ENCODE data around the gene POU2F2.

POU2F2 gene

GRCh38 chr19:42154471-42155323 lies 22.5 kb upstream of the POU2F2 start:
- Histone ChIP-seq H3K4me1 (ENCODE audit: control insufficient read depth in 1 of 2, insufficient read depth in 1 of 2, low read depth in 1 of 2, low read length in 1 of 2) (peaks cover 0 to 5% of the 10 kb centered on the region in 2 experiments), H3K36me3 (no peaks in the 10 kb centered on the region), H3K9me3 (no peaks in the 10 kb centered on the region), H3K27me3 (peaks cover 52% of the 10 kb centered on the region), H3K27ac (no peak overlapping the region), H3K4me3 (ENCODE audit: low read depth in 1 of 2, low read length in 1 of 2) (no peak overlapping the region)
- TF ChIP-seq, protein P1, sequence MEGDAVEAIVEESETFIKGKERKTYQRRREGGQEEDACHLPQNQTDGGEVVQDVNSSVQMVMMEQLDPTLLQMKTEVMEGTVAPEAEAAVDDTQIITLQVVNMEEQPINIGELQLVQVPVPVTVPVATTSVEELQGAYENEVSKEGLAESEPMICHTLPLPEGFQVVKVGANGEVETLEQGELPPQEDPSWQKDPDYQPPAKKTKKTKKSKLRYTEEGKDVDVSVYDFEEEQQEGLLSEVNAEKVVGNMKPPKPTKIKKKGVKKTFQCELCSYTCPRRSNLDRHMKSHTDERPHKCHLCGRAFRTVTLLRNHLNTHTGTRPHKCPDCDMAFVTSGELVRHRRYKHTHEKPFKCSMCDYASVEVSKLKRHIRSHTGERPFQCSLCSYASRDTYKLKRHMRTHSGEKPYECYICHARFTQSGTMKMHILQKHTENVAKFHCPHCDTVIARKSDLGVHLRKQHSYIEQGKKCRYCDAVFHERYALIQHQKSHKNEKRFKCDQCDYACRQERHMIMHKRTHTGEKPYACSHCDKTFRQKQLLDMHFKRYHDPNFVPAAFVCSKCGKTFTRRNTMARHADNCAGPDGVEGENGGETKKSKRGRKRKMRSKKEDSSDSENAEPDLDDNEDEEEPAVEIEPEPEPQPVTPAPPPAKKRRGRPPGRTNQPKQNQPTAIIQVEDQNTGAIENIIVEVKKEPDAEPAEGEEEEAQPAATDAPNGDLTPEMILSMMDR (IDR thresholded peaks at IDR 0.05): no peak

DNA sequence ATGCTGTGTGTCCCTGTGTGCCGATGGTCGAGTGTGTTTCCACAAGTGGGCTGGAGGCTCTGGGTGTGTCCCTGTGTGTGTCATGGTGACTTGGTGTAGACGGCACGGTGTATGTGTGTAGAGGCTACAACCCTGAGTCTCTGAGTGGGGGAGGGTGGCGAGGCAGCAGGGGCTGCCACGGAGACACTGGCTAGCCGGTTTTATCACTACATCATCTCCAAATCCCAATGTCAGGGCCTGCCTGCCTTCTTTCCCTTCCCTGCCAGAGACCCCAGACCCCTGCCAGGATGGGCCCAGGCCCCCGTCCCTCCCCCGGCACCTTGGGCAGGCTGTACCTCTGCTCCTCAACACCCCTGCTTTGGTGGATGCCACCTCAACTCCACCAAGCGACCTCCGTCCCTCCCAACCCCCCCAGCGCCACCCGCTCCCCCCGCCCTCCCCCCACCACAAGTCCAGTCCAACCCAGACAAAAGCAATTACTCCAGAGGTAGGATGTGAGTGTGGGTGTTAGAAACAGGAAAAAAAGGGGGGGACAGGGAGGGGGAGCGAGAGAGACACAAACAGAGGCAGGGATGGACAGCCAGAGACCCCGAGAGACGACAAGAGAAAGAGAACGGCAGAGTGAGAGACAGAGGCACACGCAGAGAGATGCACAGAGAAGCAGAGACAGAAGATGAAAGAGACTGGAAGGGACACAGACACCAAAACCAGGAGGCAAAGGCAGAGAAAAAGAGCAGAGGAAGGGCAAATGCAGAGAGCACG lies 21.6 kb upstream of the POU2F2 start:
- Histone ChIP-seq H3K36me3 (no peaks in the 10 kb centered on the region), H3K9me3 (no peaks in the 10 kb centered on the region), H3K27me3 (peaks cover 52% of the 10 kb centered on the region), H3K4me3 (ENCODE audit: low read depth in 1 of 2, low read length in 1 of 2) (no peak overlapping the region), H3K4me1 (ENCODE audit: control insufficient read depth in 1 of 2, insufficient read depth in 1 of 2, low read depth in 1 of 2, low read length in 1 of 2) (peaks cover 0 to 5% of the 10 kb centered on the region in 2 experiments), H3K27ac (no peak overlapping the region)
- TF ChIP-seq, protein P1 (IDR thresholded peaks at IDR 0.05): no peak

- Histone ChIP-seq H3K36me3 (no peaks in the 10 kb centered on the region), H3K27ac (no peak overlapping the region), H3K27me3 (peaks cover 52% of the 10 kb centered on the region), H3K9me3 (no peaks in the 10 kb centered on the region), H3K4me3 (ENCODE audit: low read depth in 1 of 2, low read length in 1 of 2) (no peak overlapping the region), H3K4me1 (ENCODE audit: control insufficient read depth in 1 of 2, insufficient read depth in 1 of 2, low read depth in 1 of 2, low read length in 1 of 2) (peaks cover 0 to 5% of the 10 kb centered on the region in 2 experiments)
- TF ChIP-seq, protein P1 (IDR thresholded peaks at IDR 0.05): no peak
These were observed 20.8 kb upstream of the POU2F2 start for GRCh38 chr19:42152910-42153671.

GRCh38 chr19:42151782-42152684 lies 19.8 kb upstream of the POU2F2 start:
- no peaks in the 10 kb centered on the region for H3K36me3 ChIP-seq
- H3K4me1 ChIP-seq (ENCODE audit: control insufficient read depth in 1 of 2, insufficient read depth in 1 of 2, low read depth in 1 of 2, low read length in 1 of 2): peaks cover 0 to 5% of the 10 kb centered on the region in 2 experiments
- H3K27me3 ChIP-seq: peaks cover 60% of the 10 kb centered on the region
- no peak overlapping the region for H3K27ac ChIP-seq
- no peaks in the 10 kb centered on the region for H3K9me3 ChIP-seq
- no peak overlapping the region for H3K4me3 ChIP-seq (ENCODE audit: low read depth in 1 of 2, low read length in 1 of 2)
- TF ChIP-seq, protein P1 (IDR thresholded peaks at IDR 0.05): no peak

All from neutrophil (primary cell).